WERI-Rb-1 (cell line): ENCODE measurements around the gene SYT17.
"Not testable (repeated sequence)": the region's sequence is repeated elsewhere in the genome, so short reads cannot be mapped to it uniquely, and the experiment has no call there.

Source experiments
- DNase-seq: peaks from one replicate; pipeline ENCODE4 v3.0.0-alpha.2; 2020
- H3K27ac ChIP-seq: fragments of 250-450 bp; sonication (Bioruptor Pico); 2 replicates; pipeline ENCODE4 v1.5.1; 2020; ENCODE audit warnings: mild to moderate bottlenecking, moderate library complexity
- H3K27me3 ChIP-seq: fragments of 250-450 bp; sonication (Bioruptor Pico); 2 replicates; pipeline ENCODE4 v1.5.1; 2021; ENCODE audit warnings: mild to moderate bottlenecking, low read depth, moderate library complexity; ENCODE audit not compliant: insufficient read depth, severe bottlenecking
- H3K36me3 ChIP-seq: fragments of 250-450 bp; sonication (Bioruptor Pico); 2 replicates; pipeline ENCODE4 v1.5.1; 2020; ENCODE audit warnings: mild to moderate bottlenecking, moderate library complexity
- H3K4me3 ChIP-seq: 2 replicates; pipeline ENCODE4 v1.5.1; 2011; ENCODE audit warnings: low read depth, mild to moderate bottlenecking, control low read depth, low read length
- H3K9me3 ChIP-seq: fragments of 250-450 bp; sonication (Bioruptor Pico); 2 replicates; pipeline ENCODE4 v1.5.1; 2021; ENCODE audit warnings: mild to moderate bottlenecking, moderate library complexity; ENCODE audit not compliant: severe bottlenecking
- CTCF ChIP-seq: IDR thresholded peaks from 2 replicates; pipeline ENCODE4 v1.5.1; 2011; ENCODE audit warnings: low read depth, mild to moderate bottlenecking, control low read depth, inconsistent platforms, low read length

Gene SYT17

DNA sequence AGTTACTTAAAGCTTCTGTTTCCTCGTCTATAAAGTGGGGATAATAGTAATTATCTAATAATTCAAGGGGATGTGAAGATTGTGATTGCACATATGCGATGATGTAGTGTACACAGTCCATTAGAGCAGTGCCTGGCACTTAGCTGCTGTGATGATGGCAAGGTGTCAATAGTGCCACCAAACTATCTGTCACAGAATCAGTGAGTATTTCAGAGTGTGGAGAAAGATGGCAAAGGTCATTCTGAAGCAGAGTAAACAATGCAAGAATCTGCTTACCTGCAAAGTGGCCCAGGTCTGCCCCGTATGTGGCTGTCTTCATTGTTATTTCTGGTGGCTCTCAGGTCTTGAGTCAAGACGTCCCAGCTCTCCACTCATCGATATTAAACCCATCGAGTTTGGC is 15.1 kb downstream of the SYT17 start:
- Histone ChIP-seq H3K27ac (no peak overlapping the region), H3K27me3 (no peaks in the 10 kb centered on the region), H3K36me3 (no peaks in the 10 kb centered on the region; the same call in 1 of the 2 replicates), H3K4me3 (no peak overlapping the region), H3K9me3 (peaks cover 3% of the 10 kb centered on the region)
- no peak for TF ChIP-seq CTCF
- no peak for DNase-seq

DNA sequence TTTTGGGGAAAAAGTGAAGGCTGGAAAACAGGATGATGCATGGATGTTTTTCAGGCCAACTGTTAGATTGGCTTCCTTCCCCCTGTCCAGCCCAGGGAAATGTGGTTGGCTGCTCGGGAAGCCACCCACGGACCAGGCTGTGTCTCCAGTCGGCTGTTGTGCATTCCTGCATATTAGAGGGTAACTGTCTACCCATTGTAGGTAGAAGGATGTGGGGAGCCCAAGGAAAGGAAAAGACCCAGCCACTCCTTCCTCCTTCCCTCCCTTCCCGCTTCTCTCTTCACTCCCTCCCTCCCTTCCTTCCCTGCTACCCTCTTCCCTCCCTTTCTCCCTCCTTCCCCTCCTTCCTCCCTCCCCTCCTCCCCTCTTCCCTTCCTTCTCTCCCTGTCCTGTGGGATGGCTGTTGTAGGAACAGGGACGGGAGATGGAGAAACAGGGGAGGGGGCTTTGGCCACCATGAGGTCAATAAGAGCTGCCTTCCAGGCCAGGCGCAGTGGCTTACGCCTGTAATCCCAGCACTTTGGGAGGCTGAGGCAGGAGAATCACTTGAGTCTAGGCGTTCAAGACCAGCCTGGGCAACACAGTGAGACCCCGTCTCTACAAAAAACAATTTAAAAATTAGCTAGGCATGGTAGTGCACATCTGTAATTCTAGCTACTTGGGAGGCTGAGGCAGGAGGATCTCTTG is 16.9 kb downstream of the SYT17 start:
- Histone ChIP-seq H3K27me3 (no peaks in the 10 kb centered on the region), H3K4me3 (no peak overlapping the region), H3K27ac (no peak overlapping the region), H3K36me3 (no peaks in the 10 kb centered on the region; the same call in 1 of the 2 replicates), H3K9me3 (peaks cover 3% of the 10 kb centered on the region)
- no peak for TF ChIP-seq CTCF
- no peak for DNase-seq

GRCh38 chr16:19185510-19185851 is 17.4 kb downstream of the SYT17 start:
- Histone ChIP-seq H3K4me3 (no peak overlapping the region), H3K36me3 (no peaks in the 10 kb centered on the region; the same call in 1 of the 2 replicates), H3K27ac (no peak overlapping the region), H3K27me3 (no peaks in the 10 kb centered on the region), H3K9me3 (peaks cover 3% of the 10 kb centered on the region)
- DNase-seq: no peak
- no peak for TF ChIP-seq CTCF

GRCh38 chr16:19186408-19186807 is 18.4 kb downstream of the SYT17 start:
- no peaks in the 10 kb centered on the region; the same call in 1 of the 2 replicates for H3K36me3 ChIP-seq
- H3K4me3 ChIP-seq: no peak overlapping the region
- H3K9me3 ChIP-seq: peaks cover 3% of the 10 kb centered on the region
- DNase-seq: no peak
- H3K27me3 ChIP-seq: no peaks in the 10 kb centered on the region
- H3K27ac ChIP-seq: no peak overlapping the region
- no peak for TF ChIP-seq CTCF

- not testable (repeated sequence) for H3K27me3 ChIP-seq, DNase-seq, H3K4me3 ChIP-seq
Measured at GRCh38 chr16:19187961-19188360, 19.9 kb downstream of the SYT17 start.

GRCh38 chr16:19188406-19188805 is 20.4 kb downstream of the SYT17 start:
- TF ChIP-seq CTCF: no peak
- Histone ChIP-seq H3K27ac (no peak overlapping the region), H3K4me3 (no peak overlapping the region), H3K9me3 (peaks cover 3% of the 10 kb centered on the region), H3K36me3 (no peaks in the 10 kb centered on the region; the same call in 1 of the 2 replicates), H3K27me3 (no peaks in the 10 kb centered on the region)
- DNase-seq: no peak

More at GRCh38 chr16:19187961-19188360, 19.9 kb downstream of the SYT17 start:
- H3K9me3 ChIP-seq, H3K27ac ChIP-seq, H3K36me3 ChIP-seq: not testable (repeated sequence)
